Caki2 (cell line): ENCODE results near the gene LRRC26. TPM values are rescaled to one million over a fixed set of nuclear protein-coding genes. Genes with fewer than 3 reads are reported as not detected.

Source experiments
- DNase-seq: peaks from one replicate; pipeline ENCODE4 v3.0.0-alpha.2; 2015; ENCODE audit warnings: low read depth
- in situ Hi-C: cut with HindIII; loops from 2 replicates; pipeline ENCODE4 v1.10.0; 2016; ENCODE audit warnings: low sequenced_read_pairs, low pct_unique_long_range_greater_than_20kb, mixed read lengths
- total RNA-seq: library from RNA; depleted of rRNA; stranded (reverse); fragments of >200 nt; shearing (Covaris generic); gene quantifications from 2 replicates; pipeline ENCODE4 v1.2.3, GENCODE V29; 2014; ENCODE audit warnings: low replicate concordance

Gene LRRC26
- total RNA-seq, 1 experiment from 2014 or later, result 1.8 TPM

- in situ Hi-C loops, result no loop called here
- DNase-seq, result peak; percentile 99
These were observed 30.7 kb upstream of the LRRC26 start, which contains the start of gene TPRN for GRCh38 chr9:137200311-137201204. Gene TPRN, minus strand, starts transcription at chr9:137200741. Its CDS starts 30 bp downstream, at chr9:137200711.

GRCh38 chr9:137199411-137200121 lies 29.7 kb upstream of the LRRC26 start:
- in situ Hi-C loops, result no loop called here
- no peak for DNase-seq

- in situ Hi-C loops, result no loop called here
- DNase-seq, result no peak
These were observed 29.0 kb upstream of the LRRC26 start for GRCh38 chr9:137198902-137199283.

GRCh38 chr9:137198051-137198901 lies 28.4 kb upstream of the LRRC26 start:
- no peak for DNase-seq
- in situ Hi-C loops, result no loop called here

GRCh38 chr9:137195525-137196220 lies 25.8 kb upstream of the LRRC26 start:
- in situ Hi-C loops, result no loop called here
- no peak for DNase-seq

GRCh38 chr9:137194909-137195308 lies 25.1 kb upstream of the LRRC26 start:
- DNase-seq, result no peak
- in situ Hi-C loops, result no loop called here

- in situ Hi-C loops, result no loop called here
- no peak for DNase-seq
These were observed 24.5 kb upstream of the LRRC26 start for GRCh38 chr9:137194388-137194787.

GRCh38 chr9:137193771-137194170 lies 23.9 kb upstream of the LRRC26 start:
- DNase-seq, result no peak
- in situ Hi-C loops, result no loop called here

- in situ Hi-C loops, result no loop called here
- DNase-seq, result no peak
These were observed 23.0 kb upstream of the LRRC26 start for GRCh38 chr9:137192859-137193258.

- in situ Hi-C loops, result no loop called here
These were observed 22.6 kb upstream of the LRRC26 start for GRCh38 chr9:137192448-137192780.

GRCh38 chr9:137191691-137192447 lies 22.0 kb upstream of the LRRC26 start:
- in situ Hi-C loops, result no loop called here
- no peak for DNase-seq

More at GRCh38 chr9:137192448-137192780, 22.6 kb upstream of the LRRC26 start:
- no peak for DNase-seq

GRCh38 chr9:137191245-137191644 lies 21.4 kb upstream of the LRRC26 start:
- no peak for DNase-seq
- in situ Hi-C loops, result no loop called here

GRCh38 chr9:137190315-137190856 lies 20.5 kb upstream of the LRRC26 start:
- in situ Hi-C loops, result no loop called here
- DNase-seq, result peak; percentile 16

GRCh38 chr9:137189297-137190295 lies 19.7 kb upstream of the LRRC26 start:
- in situ Hi-C loops, result no loop called here
- no peak for DNase-seq

- peak; percentile 94 for DNase-seq
- in situ Hi-C loops, result no loop called here
These were observed 18.8 kb upstream of the LRRC26 start, which contains the start of the genes ANAPC2 and SSNA1 for GRCh38 chr9:137188490-137189296. Gene ANAPC2, minus strand, starts transcription at chr9:137188560. Its CDS starts 28 bp downstream, at chr9:137188532. Gene SSNA1, plus strand, starts transcription at chr9:137188676. Its CDS starts 51 bp downstream, at chr9:137188727.
